ENCODE results near the gene KIF5A. TPM values are rescaled to one million over a fixed set of nuclear protein-coding genes. Genes with fewer than 3 reads are reported as not detected.
"Not testable (repeated sequence)": the region's sequence is repeated elsewhere in the genome, so short reads cannot be mapped to it uniquely, and the experiment has no call there.

Gene KIF5A
- total and polyA plus RNA-seq, 3 donors from 2014 or later = 6.8 to 9.1 (median 8.4) TPM

- Histone ChIP-seq H3K4me3 (no peak overlapping the region), H3K9me3 (no peaks in the 10 kb centered on the region), H3K4me1 (peaks cover 6% of the 10 kb centered on the region), H3K36me3 (ENCODE audit: low read depth, missing control alignments) (no peaks in the 10 kb centered on the region), H3K27me3 (no peaks in the 10 kb centered on the region), H3K27ac (no peak overlapping the region)
- no peak for DNase-seq
- TF ChIP-seq POLR2A (IDR thresholded peaks at IDR 0.05) (no peak), CTCF (IDR thresholded peaks at IDR 0.05) (no peak)
- intact Hi-C loops (cut with DNase I; ENCODE audit: low total_unique reads) = loop anchor here (5.0 kb wide), 1 partner anchor 38 kb away; no protein-coding TSS in a partner anchor
These were observed 34.8 kb downstream of the KIF5A start for GRCh38 chr12:57584690-57585089.

GRCh38 chr12:57585156-57585555, 35.3 kb downstream of the KIF5A start:
- Histone ChIP-seq H3K9me3 (no peaks in the 10 kb centered on the region), H3K27me3 (no peaks in the 10 kb centered on the region), H3K36me3 (ENCODE audit: low read depth, missing control alignments) (no peaks in the 10 kb centered on the region), H3K4me3 (no peak overlapping the region), H3K27ac (no peak overlapping the region), H3K4me1 (peaks cover 6% of the 10 kb centered on the region)
- WGBS, 2 donors = 82 to 92% methylated on average over 2 of the region's 2 CpGs
- DNase-seq = no peak
- intact Hi-C loops (cut with DNase I; ENCODE audit: low total_unique reads) = no loop called here
- TF ChIP-seq POLR2A (IDR thresholded peaks at IDR 0.05) = no peak
- TF ChIP-seq CTCF (IDR thresholded peaks at IDR 0.05) = no peak

- Histone ChIP-seq H3K4me3 (no peak overlapping the region), H3K9me3 (no peaks in the 10 kb centered on the region)
These were observed 36.3 kb downstream of the KIF5A start for GRCh38 chr12:57586128-57586527.

GRCh38 chr12:57586832-57587429, 37.1 kb downstream of the KIF5A start:
- Histone ChIP-seq H3K27ac (no peak overlapping the region), H3K4me3 (no peak overlapping the region), H3K4me1 (peaks cover 15% of the 10 kb centered on the region), H3K9me3 (no peaks in the 10 kb centered on the region), H3K36me3 (ENCODE audit: low read depth, missing control alignments) (no peaks in the 10 kb centered on the region), H3K27me3 (no peaks in the 10 kb centered on the region)
- TF ChIP-seq POLR2A (IDR thresholded peaks at IDR 0.05) (no peak), CTCF (IDR thresholded peaks at IDR 0.05) (no peak)
- WGBS, 2 donors = 83 to 91% methylated on average over 3 of the region's 3 CpGs
- DNase-seq = no peak
- intact Hi-C loops (cut with DNase I; ENCODE audit: low total_unique reads) = no loop called here

More at GRCh38 chr12:57586128-57586527, 36.3 kb downstream of the KIF5A start:
- intact Hi-C loops (cut with DNase I; ENCODE audit: low total_unique reads) = no loop called here
- no peaks in the 10 kb centered on the region for H3K27me3 ChIP-seq
- no peaks in the 10 kb centered on the region for H3K36me3 ChIP-seq (ENCODE audit: low read depth, missing control alignments)
- no peak for TF ChIP-seq POLR2A (IDR thresholded peaks at IDR 0.05)
- TF ChIP-seq CTCF (IDR thresholded peaks at IDR 0.05) = no peak
- no peak overlapping the region for H3K27ac ChIP-seq
- no peak for DNase-seq
- WGBS, 2 donors = 91 to 94% methylated on average over 3 of the region's 3 CpGs
- peaks cover 10% of the 10 kb centered on the region for H3K4me1 ChIP-seq

GRCh38 chr12:57588951-57589610, 39.2 kb downstream of the KIF5A start:
- WGBS, 2 donors = 65 to 76% methylated on average over 15 of the region's 15 CpGs

More at GRCh38 chr12:57588951-57589610, 39.2 kb downstream of the KIF5A start:
- H3K36me3 ChIP-seq (ENCODE audit: low read depth, missing control alignments); intact Hi-C loops (cut with DNase I; ENCODE audit: low total_unique reads); H3K9me3 ChIP-seq; H3K27me3 ChIP-seq; H3K4me3 ChIP-seq: not testable (repeated sequence)
- Histone ChIP-seq H3K27ac (peak overlapping the region; percentile 51 to 59), H3K4me1 (peaks cover 21% of the 10 kb centered on the region)
- DNase-seq = peak; percentile 73
